GM23338 (cell line): Measurements from ENCODE around the gene MAN1B1. TPM values are rescaled to one million over a fixed set of nuclear protein-coding genes. Genes with fewer than 3 reads are reported as not detected.

Experiments
- ATAC-seq: fragments of 200-7000 bp; cut with Tn5 transposase; 3 replicates; pipeline ENCODE4 v1.9.1; 2020
- DNase-seq: peaks from one replicate; pipeline ENCODE4 v3.0.0-alpha.2; 2015; ENCODE audit warnings: low spot score
- H2AFZ ChIP-seq: fragments of 200-600 bp; sonication (generic); 2 replicates; pipeline ENCODE4 v1.8.0; 2016; ENCODE audit warnings: antibody characterized with exemption, mild to moderate bottlenecking, moderate library complexity
- H3F3A ChIP-seq: fragments of 200-600 bp; sonication (generic); replicated peaks from 2 replicates; pipeline ENCODE4 v1.8.0; 2017; ENCODE audit warnings: antibody characterized with exemption, mixed run types, low read depth
- H3K27ac ChIP-seq: fragments of 200-600 bp; sonication (generic); 2 replicates; pipeline ENCODE4 v1.6.1; 2016; ENCODE audit warnings: low read depth
- H3K27me3 ChIP-seq: fragments of 200-600 bp; sonication (generic); 2 replicates; pipeline ENCODE4 v1.8.0; 2016; ENCODE audit warnings: mild to moderate bottlenecking, mixed run types, moderate library complexity; ENCODE audit not compliant: insufficient read depth
- H3K36me3 ChIP-seq: fragments of 200-600 bp; sonication (generic); 2 replicates; pipeline ENCODE4 v1.8.0; 2016; ENCODE audit warnings: mild to moderate bottlenecking; ENCODE audit not compliant: insufficient read depth
- H3K4me1 ChIP-seq: fragments of 200-600 bp; sonication (generic); 2 replicates; pipeline ENCODE4 v1.8.0; 2016; ENCODE audit warnings: mild to moderate bottlenecking, moderate library complexity; ENCODE audit not compliant: insufficient read depth
- H3K4me2 ChIP-seq: fragments of 200-600 bp; sonication (generic); 2 replicates; pipeline ENCODE4 v1.7.1; 2017; ENCODE audit warnings: mixed run types
- H3K4me3 ChIP-seq: fragments of 200-600 bp; sonication (generic); 2 replicates; pipeline ENCODE4 v1.6.1; 2016; ENCODE audit warnings: mixed run types
- H3K79me2 ChIP-seq: fragments of 200-600 bp; sonication (generic); replicated peaks from 2 replicates; pipeline ENCODE4 v1.8.0; 2017; ENCODE audit warnings: mild to moderate bottlenecking; ENCODE audit not compliant: insufficient read depth
- H3K9me2 ChIP-seq: fragments of 200-600 bp; sonication (generic); 2 replicates; pipeline ENCODE4 v1.8.0; 2017; ENCODE audit not compliant: insufficient read depth
- H4K20me1 ChIP-seq: fragments of 200-600 bp; sonication (generic); replicated peaks from 2 replicates; pipeline ENCODE4 v1.8.0; 2017; ENCODE audit warnings: mild to moderate bottlenecking; ENCODE audit not compliant: insufficient read depth
- H3K27ac Mint-ChIP-seq: 2 replicates; pipeline ENCODE4 v1.8.0; 2020; ENCODE audit warnings: inconsistent platforms, mild to moderate bottlenecking, moderate library complexity, mixed read lengths
- H3K27me3 Mint-ChIP-seq: 3 replicates; pipeline ENCODE4 v1.8.0; 2022; ENCODE audit warnings: low read depth, mild to moderate bottlenecking, moderate library complexity, mixed read lengths, inconsistent platforms; ENCODE audit not compliant: insufficient read depth, poor library complexity
- H3K36me3 Mint-ChIP-seq: 3 replicates; pipeline ENCODE4 v1.8.0; 2021; ENCODE audit warnings: low read depth, mild to moderate bottlenecking, inconsistent platforms, moderate library complexity, mixed read lengths
- H3K4me1 Mint-ChIP-seq: 3 replicates; pipeline ENCODE4 v1.8.0; 2020; ENCODE audit warnings: mild to moderate bottlenecking, inconsistent platforms, mixed read lengths
- H3K4me3 Mint-ChIP-seq: 3 replicates; pipeline ENCODE4 v1.8.0; 2021; ENCODE audit warnings: moderate library complexity, mild to moderate bottlenecking, inconsistent platforms, mixed read lengths
- H3K9me3 Mint-ChIP-seq: 3 replicates; pipeline ENCODE4 v1.8.0; 2020; ENCODE audit warnings: moderate library complexity, mild to moderate bottlenecking, inconsistent platforms, mixed read lengths
- CREB1 ChIP-seq: fragments of 250-450 bp; sonication (Bioruptor Pico); IDR thresholded peaks from 2 replicates; pipeline ENCODE4 v1.5.0; 2020; ENCODE audit warnings: low read depth, mild to moderate bottlenecking, moderate library complexity
- ETS1 ChIP-seq: IDR thresholded peaks from 2 replicates; pipeline ENCODE4 v1.6.1; 2016; ENCODE audit warnings: antibody characterized with exemption
- EZH2 ChIP-seq: fragments of 200-600 bp; sonication (generic); IDR thresholded peaks from one replicate; pipeline ENCODE4 v1.8.0; 2017; ENCODE audit warnings: antibody characterized with exemption, mild to moderate bottlenecking, low read depth; ENCODE audit not compliant: unreplicated experiment
- EZH2phosphoT487 ChIP-seq: fragments of 200-600 bp; sonication (generic); IDR thresholded peaks from one replicate; pipeline ENCODE4 v1.8.1; 2018; ENCODE audit warnings: antibody characterized with exemption; ENCODE audit not compliant: unreplicated experiment
- JUNB ChIP-seq: IDR thresholded peaks from one replicate; pipeline ENCODE4 v1.6.1; 2016; ENCODE audit warnings: antibody characterized with exemption; ENCODE audit not compliant: unreplicated experiment
- NANOG ChIP-seq: IDR thresholded peaks from 2 replicates; pipeline ENCODE4 v1.6.1; 2016; ENCODE audit warnings: antibody characterized with exemption, borderline replicate concordance
- POLR2AphosphoS5 ChIP-seq: IDR thresholded peaks from 2 replicates; pipeline ENCODE4 v1.6.1; 2016; ENCODE audit warnings: antibody characterized with exemption, low read depth
- REST ChIP-seq: IDR thresholded peaks from one replicate; pipeline ENCODE4 v1.6.1; 2018; ENCODE audit warnings: antibody characterized with exemption; ENCODE audit not compliant: unreplicated experiment
- STAT1 ChIP-seq: IDR thresholded peaks from one replicate; pipeline ENCODE4 v1.6.1; 2016; ENCODE audit warnings: antibody characterized with exemption; ENCODE audit not compliant: unreplicated experiment
- ZNF114 ChIP-seq: fragments of 250-450 bp; sonication (Bioruptor Pico); IDR thresholded peaks from 2 replicates; pipeline ENCODE4 v1.5.0; 2020; ENCODE audit warnings: mild to moderate bottlenecking, moderate library complexity
- ZNF331 ChIP-seq: fragments of 250-450 bp; sonication (Bioruptor Pico); IDR thresholded peaks from 2 replicates; pipeline ENCODE4 v1.5.0; 2020; ENCODE audit warnings: low read depth, mild to moderate bottlenecking, moderate library complexity
- ZNF462 ChIP-seq: fragments of 250-450 bp; sonication (Bioruptor Pico); IDR thresholded peaks from 2 replicates; pipeline ENCODE4 v1.5.0; 2020; ENCODE audit warnings: mild to moderate bottlenecking, moderate library complexity
- polyA plus RNA-seq: library from polyadenylated mRNA; unstranded; fragments of >200 nt; fragmentation: Nextera tagmentation; extraction: Ambion mirVana; gene quantifications from 2 replicates; pipeline ENCODE4 v1.2.1, GENCODE V29; 2016
- total RNA-seq: library from RNA; depleted of rRNA; stranded (reverse); fragments of >200 nt; shearing (Covaris generic); gene quantifications from 2 replicates; pipeline ENCODE4 v1.2.3, GENCODE V29; 2014
- TF ChIP-seq, protein P1 (sequence below), 2 experiments: fragments of 200-600 bp in 1 of 2; sonication (generic) in 1 of 2; conservative IDR thresholded peaks; 2 replicates each; pipeline versions ENCODE4 v1.5.1 to v1.6.1; 2016 to 2017; ENCODE audit warnings: antibody characterized with exemption in 2 of 2, low read depth in 2 of 2, mild to moderate bottlenecking in 2 of 2, moderate library complexity in 1 of 2

The MAN1B1 gene
- total and polyA plus RNA-seq, 2 experiments from 2014 or later = 15.7 to 39.9 TPM

GRCh38 chr9:137136261-137136880 lies 49.6 kb downstream of the MAN1B1 start:
- no peak overlapping the region for H3K4me2 ChIP-seq
- H3F3A ChIP-seq = no peaks in the 10 kb centered on the region
- peaks cover 52% of the 10 kb centered on the region for H3K27me3 ChIP-seq
- H3K79me2 ChIP-seq = no peaks in the 10 kb centered on the region
- ATAC-seq (peak; percentile 61), DNase-seq (peak; percentile 41)
- no peak for TF ChIP-seq REST
- no peak for TF ChIP-seq ZNF462
- no peak for TF ChIP-seq CREB1
- TF ChIP-seq ETS1 = no peak
- no peak for TF ChIP-seq POLR2AphosphoS5
- TF ChIP-seq STAT1 = no peak
- TF ChIP-seq, protein P1, sequence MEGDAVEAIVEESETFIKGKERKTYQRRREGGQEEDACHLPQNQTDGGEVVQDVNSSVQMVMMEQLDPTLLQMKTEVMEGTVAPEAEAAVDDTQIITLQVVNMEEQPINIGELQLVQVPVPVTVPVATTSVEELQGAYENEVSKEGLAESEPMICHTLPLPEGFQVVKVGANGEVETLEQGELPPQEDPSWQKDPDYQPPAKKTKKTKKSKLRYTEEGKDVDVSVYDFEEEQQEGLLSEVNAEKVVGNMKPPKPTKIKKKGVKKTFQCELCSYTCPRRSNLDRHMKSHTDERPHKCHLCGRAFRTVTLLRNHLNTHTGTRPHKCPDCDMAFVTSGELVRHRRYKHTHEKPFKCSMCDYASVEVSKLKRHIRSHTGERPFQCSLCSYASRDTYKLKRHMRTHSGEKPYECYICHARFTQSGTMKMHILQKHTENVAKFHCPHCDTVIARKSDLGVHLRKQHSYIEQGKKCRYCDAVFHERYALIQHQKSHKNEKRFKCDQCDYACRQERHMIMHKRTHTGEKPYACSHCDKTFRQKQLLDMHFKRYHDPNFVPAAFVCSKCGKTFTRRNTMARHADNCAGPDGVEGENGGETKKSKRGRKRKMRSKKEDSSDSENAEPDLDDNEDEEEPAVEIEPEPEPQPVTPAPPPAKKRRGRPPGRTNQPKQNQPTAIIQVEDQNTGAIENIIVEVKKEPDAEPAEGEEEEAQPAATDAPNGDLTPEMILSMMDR (conservative IDR thresholded peaks at IDR 0.05; ENCODE audit: low read depth in 2 of 2) = no peak
- TF ChIP-seq ZNF331 (CRISPR knock-in tag) = no peak
- no peak for TF ChIP-seq ZNF114 (CRISPR knock-in tag)
- no peak for TF ChIP-seq EZH2phosphoT487
- TF ChIP-seq EZH2 = no peak
- TF ChIP-seq NANOG = no peak
- no peak for TF ChIP-seq JUNB
- peaks cover 56% of the 10 kb centered on the region for H3K27me3 Mint-ChIP-seq
- H3K27ac ChIP-seq = no peak overlapping the region
- H2AFZ ChIP-seq = no peak overlapping the region
- no peaks in the 10 kb centered on the region for H3K9me3 Mint-ChIP-seq
- H3K36me3 Mint-ChIP-seq = no peaks in the 10 kb centered on the region
- H3K4me1 Mint-ChIP-seq = peaks cover 10% of the 10 kb centered on the region
- H3K4me3 ChIP-seq = no peak overlapping the region
- H3K27ac Mint-ChIP-seq = no peak overlapping the region
- H3K36me3 ChIP-seq = no peaks in the 10 kb centered on the region
- no peaks in the 10 kb centered on the region for H4K20me1 ChIP-seq
- no peak overlapping the region for H3K4me3 Mint-ChIP-seq
- H3K4me1 ChIP-seq = peaks cover 12% of the 10 kb centered on the region
- no peaks in the 10 kb centered on the region for H3K9me2 ChIP-seq
